Activated T-helper 17 cell treated with anti-CD3 and anti-CD28 coated beads, Interleukin-2, amount 50 U/mL, for 72 hours (primary cell): ENCODE measurements around the gene RBM33. TPM values are rescaled to one million over a fixed set of nuclear protein-coding genes. Genes with fewer than 3 reads are reported as not detected.
A peak's percentile ranks its signal among the peaks of the same experiment; 100 is the strongest.

Experiments used
- ATAC-seq: fragments of 150-1000 bp; cut with Tn5 transposase; replicated peaks from 2 replicates; pipeline ENCODE4 v1.10.0; 2021; ENCODE audit warnings: mild to moderate bottlenecking, moderate library complexity
- H3K27ac Mint-ChIP-seq: one replicate; pipeline ENCODE4 v1.8.0; 2022; ENCODE audit warnings: mixed read lengths
- H3K27me3 Mint-ChIP-seq: one replicate; pipeline ENCODE4 v1.8.0; 2022; ENCODE audit warnings: mixed read lengths
- H3K36me3 Mint-ChIP-seq: one replicate; pipeline ENCODE4 v1.8.0; 2022; ENCODE audit warnings: low read depth, mild to moderate bottlenecking, mixed read lengths
- H3K4me1 Mint-ChIP-seq: one replicate; pipeline ENCODE4 v1.8.0; 2022; ENCODE audit warnings: mixed read lengths
- H3K4me3 Mint-ChIP-seq: one replicate; pipeline ENCODE4 v1.8.0; 2022; ENCODE audit warnings: mild to moderate bottlenecking, mixed read lengths
- H3K9me3 Mint-ChIP-seq: one replicate; pipeline ENCODE4 v1.8.0; 2022; ENCODE audit warnings: mixed read lengths
- total RNA-seq, 2 donors: library from RNA; stranded (reverse); gene quantifications; one replicate each; pipeline ENCODE4 v1.2.3, GENCODE V29; 2022

Gene RBM33
- total RNA-seq, 2 donors from 2014 or later = 79.6 to 114 TPM

DNA sequence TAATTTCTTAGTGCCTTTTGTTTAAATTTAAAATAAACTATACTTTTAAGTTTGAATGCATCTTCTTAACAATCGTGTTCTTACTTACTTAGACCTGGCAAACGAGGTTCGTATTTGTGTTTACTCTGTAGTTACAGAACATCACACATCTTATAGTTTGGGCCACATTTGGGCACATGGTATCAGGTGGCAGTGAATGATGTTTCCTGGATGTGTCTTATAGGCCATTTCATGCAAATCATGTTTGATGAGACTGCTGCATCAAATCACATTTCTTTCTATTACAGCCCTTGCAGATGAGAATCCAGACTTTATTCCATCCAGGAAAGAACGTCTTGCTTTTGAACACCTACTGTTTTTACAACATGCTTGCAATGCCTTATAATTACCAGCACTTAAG lies 78.5 kb downstream of the RBM33 start:
- no peak for ATAC-seq
- peaks cover 12% of the 10 kb centered on the region for H3K4me1 Mint-ChIP-seq
- no peak overlapping the region for H3K4me3 Mint-ChIP-seq
- no peaks in the 10 kb centered on the region for H3K27me3 Mint-ChIP-seq
- H3K36me3 Mint-ChIP-seq = peaks cover 76% of the 10 kb centered on the region
- H3K27ac Mint-ChIP-seq = no peak overlapping the region
- H3K9me3 Mint-ChIP-seq = no peaks in the 10 kb centered on the region

DNA sequence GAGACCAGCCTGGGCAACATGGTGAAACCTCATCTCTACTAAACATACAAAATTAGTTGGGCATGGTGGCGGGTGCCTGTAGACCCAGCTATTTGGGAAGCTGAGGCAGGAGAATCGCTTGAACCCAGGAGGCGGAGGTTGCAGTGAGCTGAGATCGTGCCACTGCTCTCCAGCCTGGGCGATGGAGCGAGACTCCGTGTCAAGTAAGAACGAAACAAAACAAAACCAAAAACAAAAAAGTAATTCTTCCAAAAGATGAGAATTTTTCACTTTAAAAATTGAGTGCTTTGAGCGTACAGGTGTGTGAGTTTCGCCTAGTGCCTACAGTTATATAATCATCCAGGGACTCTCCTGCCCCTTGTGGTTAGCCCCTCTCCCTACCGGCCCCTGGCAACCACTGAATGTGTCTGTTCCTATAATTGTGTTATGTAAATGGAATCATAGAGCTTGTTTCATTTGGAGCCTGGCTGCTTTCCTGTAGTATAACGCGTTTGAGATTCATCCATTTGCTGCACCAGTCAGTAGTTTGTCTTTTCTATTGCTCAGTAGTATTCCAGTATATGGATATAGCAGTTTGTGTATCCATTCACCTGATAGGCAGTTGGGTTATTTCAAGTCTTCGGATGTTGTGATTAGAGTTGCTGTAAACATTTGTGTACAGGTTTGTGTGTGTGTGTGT lies 80.0 kb downstream of the RBM33 start:
- Mint-ChIP-seq H3K4me3 (no peak overlapping the region), H3K27ac (peak overlapping the region; percentile 13), H3K36me3 (peaks cover 74% of the 10 kb centered on the region), H3K4me1 (peaks cover 20% of the 10 kb centered on the region), H3K27me3 (no peaks in the 10 kb centered on the region), H3K9me3 (no peaks in the 10 kb centered on the region)
- ATAC-seq = no peak

DNA sequence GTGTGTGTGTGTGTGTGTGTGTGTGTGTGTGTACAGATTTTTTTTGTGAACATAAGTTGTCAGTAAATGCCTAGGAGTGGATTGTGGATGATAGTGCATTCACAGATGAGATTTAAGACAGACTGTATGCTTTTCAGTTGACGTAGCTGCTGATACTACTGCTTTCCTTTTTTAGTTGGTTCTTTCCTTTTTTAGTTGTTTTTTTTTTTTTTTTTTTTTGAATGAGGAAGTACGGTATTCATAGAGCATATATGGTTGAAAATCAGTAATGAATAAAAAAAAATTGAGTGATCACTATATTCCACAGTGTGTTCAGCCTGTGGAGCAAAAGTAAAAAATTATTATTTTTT lies 80.5 kb downstream of the RBM33 start:
- Mint-ChIP-seq H3K4me1 (peaks cover 24% of the 10 kb centered on the region), H3K9me3 (no peaks in the 10 kb centered on the region), H3K27me3 (no peaks in the 10 kb centered on the region), H3K27ac (peak overlapping the region; percentile 68), H3K4me3 (no peak overlapping the region), H3K36me3 (peaks cover 75% of the 10 kb centered on the region)
- no peak for ATAC-seq

DNA sequence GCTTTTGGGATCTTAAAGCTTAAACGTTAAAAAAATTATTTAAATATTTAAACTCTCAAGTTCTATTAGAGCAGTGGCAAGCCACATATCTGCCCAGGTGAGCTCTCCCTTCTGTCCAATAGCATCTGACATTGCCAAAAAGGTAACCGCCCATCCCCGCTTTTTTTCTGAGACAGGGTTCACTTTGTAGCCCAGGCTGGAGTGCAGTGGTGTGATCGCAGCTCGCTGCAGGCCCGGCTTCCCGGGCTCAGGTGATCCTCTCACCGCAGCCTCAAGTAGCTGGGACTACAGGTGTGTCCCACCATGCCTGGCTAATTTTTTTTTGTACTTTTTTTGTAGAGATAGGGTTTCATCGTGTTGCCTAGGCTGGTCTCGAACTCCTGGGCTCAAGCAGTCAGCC lies 83.2 kb downstream of the RBM33 start:
- peaks cover 28% of the 10 kb centered on the region for H3K4me1 Mint-ChIP-seq
- no peak overlapping the region for H3K27ac Mint-ChIP-seq
- H3K27me3 Mint-ChIP-seq = no peaks in the 10 kb centered on the region
- no peak overlapping the region for H3K4me3 Mint-ChIP-seq
- ATAC-seq = no peak
- H3K36me3 Mint-ChIP-seq = peaks cover 78% of the 10 kb centered on the region
- H3K9me3 Mint-ChIP-seq = no peaks in the 10 kb centered on the region

DNA sequence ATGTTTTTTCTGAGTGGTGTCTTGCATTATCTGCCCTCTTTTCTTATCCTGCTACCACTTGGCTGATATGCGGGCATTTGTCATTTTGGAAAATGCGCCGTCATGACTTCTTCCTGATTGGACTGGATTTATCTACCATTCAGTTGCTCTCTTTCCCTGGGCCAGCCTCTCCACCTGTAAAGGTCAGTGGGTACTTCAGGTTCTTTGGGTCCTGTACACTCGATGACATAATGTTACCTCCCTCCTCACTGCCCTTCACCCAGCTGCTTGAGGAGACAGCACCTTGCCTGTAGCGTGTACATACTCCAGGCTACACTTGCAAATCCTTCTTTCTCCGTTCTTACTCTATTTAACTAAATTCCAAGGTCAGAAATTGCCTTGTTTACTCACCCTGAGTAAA lies 83.7 kb downstream of the RBM33 start:
- peaks cover 30% of the 10 kb centered on the region for H3K4me1 Mint-ChIP-seq
- no peaks in the 10 kb centered on the region for H3K27me3 Mint-ChIP-seq
- ATAC-seq = no peak
- peak overlapping the region; percentile 10 for H3K27ac Mint-ChIP-seq
- no peaks in the 10 kb centered on the region for H3K9me3 Mint-ChIP-seq
- H3K4me3 Mint-ChIP-seq = no peak overlapping the region
- H3K36me3 Mint-ChIP-seq = peaks cover 79% of the 10 kb centered on the region

DNA sequence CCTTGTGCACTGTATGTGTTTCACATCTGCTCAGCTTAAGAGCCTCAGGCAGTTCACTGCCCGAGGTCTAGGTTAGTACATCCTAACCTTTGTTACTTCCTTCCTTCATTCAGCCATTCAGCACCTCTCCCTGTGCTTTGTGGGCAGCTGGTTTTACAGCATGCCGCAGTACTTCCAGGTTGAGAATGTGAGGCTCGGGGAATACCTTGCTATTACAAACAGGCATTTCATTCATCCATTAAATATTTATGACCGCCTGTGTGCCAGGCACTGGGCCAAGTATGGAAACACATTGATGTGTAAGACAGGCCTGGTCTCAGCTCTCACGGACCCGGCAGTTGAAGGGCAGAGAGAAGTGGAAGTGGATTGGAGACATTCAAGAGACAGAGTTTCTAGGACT lies 85.4 kb downstream of the RBM33 start:
- Mint-ChIP-seq H3K9me3 (no peaks in the 10 kb centered on the region), H3K27ac (peak overlapping the region; percentile 80), H3K36me3 (peaks cover 83% of the 10 kb centered on the region), H3K27me3 (no peaks in the 10 kb centered on the region), H3K4me3 (no peak overlapping the region), H3K4me1 (peaks cover 41% of the 10 kb centered on the region)
- no peak for ATAC-seq

DNA sequence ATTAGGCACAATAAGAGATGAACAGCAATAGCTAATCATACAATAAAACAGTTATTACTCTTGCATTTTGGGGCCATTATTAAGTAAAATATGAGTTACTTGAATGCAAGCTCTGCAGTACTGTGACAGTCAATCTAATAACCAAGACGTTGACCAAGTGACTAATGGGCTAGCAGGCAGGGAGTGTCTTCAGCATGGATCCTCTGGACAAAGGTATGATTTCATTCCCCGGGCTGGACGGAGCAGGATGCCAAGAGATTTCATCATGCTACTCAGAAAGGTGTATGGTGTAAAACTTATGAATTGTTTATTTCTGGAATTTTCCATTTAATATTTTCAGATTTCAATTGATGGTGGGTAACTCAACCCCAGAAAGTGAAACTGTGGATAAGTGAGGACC lies 86.9 kb downstream of the RBM33 start:
- peaks cover 85% of the 10 kb centered on the region for H3K36me3 Mint-ChIP-seq
- H3K9me3 Mint-ChIP-seq = no peaks in the 10 kb centered on the region
- H3K4me3 Mint-ChIP-seq = no peak overlapping the region
- H3K27ac Mint-ChIP-seq = no peak overlapping the region
- H3K4me1 Mint-ChIP-seq = peaks cover 47% of the 10 kb centered on the region
- H3K27me3 Mint-ChIP-seq = no peaks in the 10 kb centered on the region
- ATAC-seq = no peak

DNA sequence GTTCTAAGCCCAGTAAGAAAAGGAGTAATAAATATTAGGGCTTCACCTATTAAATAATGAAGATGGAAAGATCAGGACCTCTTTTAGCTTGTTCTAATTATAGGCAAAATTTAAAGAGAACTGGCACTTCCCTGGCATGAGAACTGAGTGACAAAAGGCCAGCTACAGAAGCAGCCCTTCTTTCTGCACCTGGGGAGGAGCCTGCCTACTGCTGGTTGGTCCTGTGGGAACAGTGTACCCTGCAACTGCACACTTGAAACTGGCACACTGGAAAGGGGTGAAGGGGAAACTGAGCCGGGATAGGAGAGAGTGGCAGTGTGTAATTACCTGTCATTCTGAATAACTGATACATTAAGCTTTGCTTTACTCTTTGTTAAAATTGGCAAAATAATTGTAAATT lies 87.4 kb downstream of the RBM33 start:
- H3K4me3 Mint-ChIP-seq = no peak overlapping the region
- H3K27ac Mint-ChIP-seq = peak overlapping the region; percentile 64
- H3K9me3 Mint-ChIP-seq = no peaks in the 10 kb centered on the region
- peaks cover 88% of the 10 kb centered on the region for H3K36me3 Mint-ChIP-seq
- ATAC-seq = no peak
- no peaks in the 10 kb centered on the region for H3K27me3 Mint-ChIP-seq
- peaks cover 47% of the 10 kb centered on the region for H3K4me1 Mint-ChIP-seq

DNA sequence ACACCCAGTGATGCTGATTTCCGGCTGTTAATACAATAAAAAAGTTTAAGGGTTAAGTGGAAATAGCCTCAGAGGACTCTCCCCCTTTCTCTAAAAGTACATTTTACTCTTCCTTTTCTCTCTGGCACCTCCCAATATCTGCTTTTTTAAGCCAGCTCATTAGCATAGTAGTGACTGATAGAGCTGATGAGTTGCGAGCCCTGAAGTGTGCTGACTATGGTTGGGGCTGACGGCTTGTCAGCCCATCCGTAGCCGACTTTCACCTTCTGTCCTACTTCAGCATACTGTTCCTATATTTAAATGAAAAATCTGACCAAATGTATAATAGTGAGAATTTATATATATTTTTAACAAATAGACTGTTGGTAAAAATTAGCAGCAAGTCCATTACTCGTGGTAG lies 87.8 kb downstream of the RBM33 start:
- Mint-ChIP-seq H3K4me3 (no peak overlapping the region), H3K27me3 (no peaks in the 10 kb centered on the region), H3K36me3 (peaks cover 88% of the 10 kb centered on the region), H3K27ac (peak overlapping the region; percentile 64), H3K9me3 (no peaks in the 10 kb centered on the region), H3K4me1 (peaks cover 47% of the 10 kb centered on the region)
- no peak for ATAC-seq

DNA sequence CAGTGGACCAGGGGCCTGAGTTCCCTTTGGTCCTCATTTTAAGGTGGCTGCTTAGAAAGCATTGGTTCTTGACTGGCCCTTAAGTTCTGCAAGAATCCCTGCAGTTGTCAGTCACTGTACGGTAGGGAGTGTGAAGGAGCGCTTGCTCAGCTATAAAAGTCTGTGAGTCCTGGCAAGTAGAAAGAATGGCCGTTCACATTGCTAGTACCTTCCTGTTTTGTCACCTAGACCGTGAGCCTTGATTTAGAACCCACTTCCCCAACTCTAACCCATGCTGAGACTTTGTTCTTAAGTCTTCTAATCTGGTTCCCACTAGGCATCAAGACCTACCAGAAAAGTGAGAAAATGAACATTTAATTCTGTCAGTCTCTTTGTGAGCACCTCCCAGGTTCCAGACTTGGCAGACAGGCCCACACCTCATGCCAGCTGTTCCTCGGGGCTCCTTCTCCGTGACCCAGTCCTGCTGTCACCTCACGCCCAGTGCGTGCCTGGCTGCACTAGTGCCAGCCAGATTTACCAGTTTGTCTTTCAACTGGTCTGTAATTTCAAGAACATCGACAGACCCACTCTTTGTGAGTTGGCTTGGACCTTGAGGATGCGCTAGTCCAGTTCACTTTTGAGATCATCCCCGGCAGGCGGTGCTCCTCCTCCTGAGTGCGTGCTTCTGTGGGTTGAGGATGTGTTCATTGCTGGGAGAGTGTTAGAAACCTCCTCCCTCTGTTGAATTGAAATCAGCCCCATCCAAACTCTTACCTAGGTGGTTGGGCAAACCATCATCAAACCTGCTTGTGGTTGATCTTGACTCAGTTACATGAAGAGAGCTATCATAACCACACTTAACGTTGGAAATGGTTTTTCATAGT lies 89.4 kb downstream of the RBM33 start:
- Mint-ChIP-seq H3K27ac (peak overlapping the region; percentile 47), H3K4me3 (peak overlapping the region; percentile 48), H3K4me1 (peaks cover 41% of the 10 kb centered on the region), H3K9me3 (no peaks in the 10 kb centered on the region), H3K36me3 (peaks cover 88% of the 10 kb centered on the region), H3K27me3 (no peaks in the 10 kb centered on the region)
- peak; percentile 89 for ATAC-seq

DNA sequence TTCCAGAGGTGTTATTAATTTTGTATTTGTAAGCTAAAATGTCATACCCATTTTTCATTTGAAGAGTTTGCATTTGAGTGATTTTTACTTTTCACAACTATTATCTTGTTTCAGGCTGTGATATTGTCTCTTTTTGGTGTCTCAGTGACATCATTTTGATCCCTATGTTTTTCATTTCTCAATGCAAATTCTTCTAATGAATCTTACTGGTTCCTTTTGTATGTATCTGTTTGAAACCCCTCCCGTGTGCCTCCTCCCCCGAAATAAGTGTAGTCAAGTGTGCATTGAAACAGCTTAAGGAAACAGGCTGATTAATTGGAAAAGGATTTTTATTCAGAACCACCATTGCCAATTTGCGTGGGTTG lies 90.0 kb downstream of the RBM33 start:
- H3K9me3 Mint-ChIP-seq = no peaks in the 10 kb centered on the region
- H3K4me1 Mint-ChIP-seq = peaks cover 47% of the 10 kb centered on the region
- ATAC-seq = peak; percentile 57
- H3K4me3 Mint-ChIP-seq = peak overlapping the region; percentile 48
- H3K36me3 Mint-ChIP-seq = peaks cover 91% of the 10 kb centered on the region
- no peaks in the 10 kb centered on the region for H3K27me3 Mint-ChIP-seq
- peak overlapping the region; percentile 47 for H3K27ac Mint-ChIP-seq

DNA sequence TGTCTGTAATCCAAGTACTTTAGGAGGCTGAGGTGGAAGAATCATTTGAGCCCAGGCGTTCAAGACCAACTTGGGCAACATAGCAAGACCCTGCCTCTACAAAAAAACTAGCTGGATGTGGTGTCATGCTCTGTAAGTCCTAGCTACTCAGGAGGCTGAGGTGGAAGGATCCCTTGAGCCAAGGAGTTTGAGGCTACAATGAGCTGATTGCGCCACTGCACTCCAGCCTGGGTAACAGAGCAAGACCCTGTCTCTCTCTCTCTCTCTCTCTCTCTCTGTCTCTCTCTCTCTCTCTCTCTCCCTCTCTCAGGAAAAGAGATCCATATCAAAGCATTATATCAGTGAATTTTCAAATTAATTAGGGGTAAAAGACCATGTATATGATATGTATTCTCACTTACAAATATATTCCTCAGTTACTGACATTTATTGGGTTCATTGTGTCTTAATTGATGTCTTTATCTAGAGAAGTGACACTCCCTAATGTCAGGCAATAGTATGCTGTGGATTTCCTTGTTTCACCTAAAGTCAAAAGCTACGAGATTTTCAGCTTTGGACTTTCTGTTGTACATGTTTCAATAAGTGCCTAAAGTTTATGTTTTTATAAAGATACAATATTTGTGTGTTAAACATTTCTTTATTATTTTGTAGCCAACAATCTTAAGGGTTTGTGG lies 91.1 kb downstream of the RBM33 start:
- Mint-ChIP-seq H3K27me3 (no peaks in the 10 kb centered on the region), H3K4me3 (no peak overlapping the region), H3K36me3 (peaks cover 91% of the 10 kb centered on the region), H3K4me1 (peaks cover 42% of the 10 kb centered on the region), H3K9me3 (no peaks in the 10 kb centered on the region), H3K27ac (peak overlapping the region; percentile 47)
- no peak for ATAC-seq

DNA sequence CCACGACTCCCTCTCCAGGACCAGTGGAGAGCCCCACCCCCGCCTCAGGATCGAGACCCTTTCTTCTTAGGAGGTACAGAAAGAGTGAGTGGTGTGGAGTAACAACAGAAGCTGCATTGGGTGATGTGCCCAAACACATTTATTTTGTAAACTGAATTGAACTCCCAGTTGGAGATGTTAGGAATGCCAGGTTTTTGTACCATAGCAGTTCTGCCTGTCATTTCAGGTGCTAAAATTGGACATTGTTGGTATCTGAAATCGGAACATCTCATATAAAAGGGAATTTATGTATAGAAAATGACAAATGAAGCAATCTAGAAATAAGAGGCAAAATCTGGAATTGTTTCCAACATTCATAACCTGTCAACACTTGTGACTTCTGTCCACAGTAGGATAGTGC lies 93.1 kb downstream of the RBM33 start:
- Mint-ChIP-seq H3K27me3 (no peaks in the 10 kb centered on the region), H3K4me1 (peaks cover 41% of the 10 kb centered on the region), H3K27ac (no peak overlapping the region), H3K9me3 (no peaks in the 10 kb centered on the region), H3K4me3 (no peak overlapping the region), H3K36me3 (peaks cover 93% of the 10 kb centered on the region)
- ATAC-seq = no peak

DNA sequence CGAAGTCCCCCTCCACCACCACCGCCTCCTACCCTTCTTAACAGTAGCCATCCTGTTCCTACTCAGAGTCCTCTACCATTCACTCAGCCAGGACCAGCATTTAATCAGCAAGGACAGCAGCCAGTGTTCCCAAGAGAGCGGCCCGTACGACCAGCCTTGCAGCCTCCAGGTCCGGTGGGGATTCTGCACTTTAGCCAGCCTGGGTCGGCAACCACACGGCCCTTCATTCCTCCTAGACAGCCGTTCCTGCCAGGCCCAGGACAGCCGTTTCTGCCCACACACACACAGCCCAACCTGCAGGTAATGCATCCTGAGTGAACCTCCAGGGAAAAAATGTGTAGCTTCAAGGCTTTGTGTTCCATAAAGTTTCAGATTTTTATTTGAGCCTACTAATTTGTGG lies 93.6 kb downstream of the RBM33 start:
- Mint-ChIP-seq H3K36me3 (peaks cover 93% of the 10 kb centered on the region), H3K4me1 (peaks cover 38% of the 10 kb centered on the region), H3K4me3 (no peak overlapping the region), H3K9me3 (no peaks in the 10 kb centered on the region), H3K27ac (no peak overlapping the region), H3K27me3 (no peaks in the 10 kb centered on the region)
- no peak for ATAC-seq
